ENCODE measurements around the gene CEACAM16. TPM values are rescaled to one million over a fixed set of nuclear protein-coding genes. Genes with fewer than 3 reads are reported as not detected.

The CEACAM16 gene
- total and polyA plus RNA-seq, 9 of the 15 experiments (the other 6 are each of a cell fraction or from before 2014, with no cell fraction given): not detected

GRCh38 chr19:44689290-44690130 is 9.4 kb upstream of the CEACAM16 start (continued):
- no peak for TF ChIP-seq PHF21A (IDR thresholded peaks at IDR 0.05; ENCODE audit: borderline replicate concordance, low read depth)
- TF ChIP-seq ZNF24 (IDR thresholded peaks at IDR 0.05): no peak
- TF ChIP-seq ZFP36 (IDR thresholded peaks at IDR 0.05; ENCODE audit: low read depth, low read length, partially characterized antibody): peak; percentile 94
- TF ChIP-seq ZNF133 (CRISPR knock-in tag; IDR thresholded peaks at IDR 0.05): no peak
- TF ChIP-seq E2F6 (IDR thresholded peaks at IDR 0.05; ENCODE audit: borderline replicate concordance in 1 of 2, extremely low read depth in 1 of 2, insufficient read depth in 1 of 2, insufficient read length in 1 of 2, low read depth in 1 of 2, low read length in 1 of 2, poor library complexity in 1 of 2, severe bottlenecking in 1 of 2): no peak
- TF ChIP-seq HDAC1 (IDR thresholded peaks at IDR 0.05): no peak
- TF ChIP-seq RBM25 (IDR thresholded peaks at IDR 0.05; ENCODE audit: low read depth, low read length, severe bottlenecking): no peak
- TF ChIP-seq SPI1 (IDR thresholded peaks at IDR 0.05; ENCODE audit: borderline replicate concordance, low read depth, low read length): no peak
- TF ChIP-seq E2F3 (CRISPR knock-in tag; IDR thresholded peaks at IDR 0.05): no peak
- peak; percentile 83 to 90 for TF ChIP-seq RAD21 (CRISPR knock-in tag; conservative IDR thresholded peaks at IDR 0.05 in 1 of 2, IDR thresholded peaks at IDR 0.05 in 1 of 2)
- TF ChIP-seq TEAD1 (CRISPR knock-in tag; IDR thresholded peaks at IDR 0.05): no peak
- TF ChIP-seq FOSL1 (tag; conservative IDR thresholded peaks at IDR 0.05): no peak
- TF ChIP-seq STAT5A (IDR thresholded peaks at IDR 0.05; ENCODE audit: borderline replicate concordance, low read length): no peak
- no peak for TF ChIP-seq DPF2 (IDR thresholded peaks at IDR 0.05)
- TF ChIP-seq, protein P1, sequence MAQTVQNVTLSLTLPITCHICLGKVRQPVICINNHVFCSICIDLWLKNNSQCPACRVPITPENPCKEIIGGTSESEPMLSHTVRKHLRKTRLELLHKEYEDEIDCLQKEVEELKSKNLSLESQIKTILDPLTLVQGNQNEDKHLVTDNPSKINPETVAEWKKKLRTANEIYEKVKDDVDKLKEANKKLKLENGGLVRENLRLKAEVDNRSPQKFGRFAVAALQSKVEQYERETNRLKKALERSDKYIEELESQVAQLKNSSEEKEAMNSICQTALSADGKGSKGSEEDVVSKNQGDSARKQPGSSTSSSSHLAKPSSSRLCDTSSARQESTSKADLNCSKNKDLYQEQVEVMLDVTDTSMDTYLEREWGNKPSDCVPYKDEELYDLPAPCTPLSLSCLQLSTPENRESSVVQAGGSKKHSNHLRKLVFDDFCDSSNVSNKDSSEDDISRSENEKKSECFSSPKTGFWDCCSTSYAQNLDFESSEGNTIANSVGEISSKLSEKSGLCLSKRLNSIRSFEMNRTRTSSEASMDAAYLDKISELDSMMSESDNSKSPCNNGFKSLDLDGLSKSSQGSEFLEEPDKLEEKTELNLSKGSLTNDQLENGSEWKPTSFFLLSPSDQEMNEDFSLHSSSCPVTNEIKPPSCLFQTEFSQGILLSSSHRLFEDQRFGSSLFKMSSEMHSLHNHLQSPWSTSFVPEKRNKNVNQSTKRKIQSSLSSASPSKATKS (CRISPR knock-in tag; IDR thresholded peaks at IDR 0.05): no peak
- TF ChIP-seq FUS (optimal IDR thresholded peaks at IDR 0.05; ENCODE audit: low read depth, low read length): no peak
- TF ChIP-seq YBX1 (IDR thresholded peaks at IDR 0.05): no peak
- TF ChIP-seq KDM1A (IDR thresholded peaks at IDR 0.05): peak; percentile 39 to 69; a peak in 3 of 4 replicates
- TF ChIP-seq HEY1 (CRISPR knock-in tag; IDR thresholded peaks at IDR 0.05; ENCODE audit: borderline replicate concordance): no peak
- no peak for TF ChIP-seq NCOA6 (IDR thresholded peaks at IDR 0.05)
- TF ChIP-seq NCOR1 (IDR thresholded peaks at IDR 0.05): no peak
- TF ChIP-seq CREBBP (IDR thresholded peaks at IDR 0.05; ENCODE audit: low read depth, low read length): no peak
- no peak for TF ChIP-seq RBBP5 (IDR thresholded peaks at IDR 0.05; ENCODE audit: borderline replicate concordance, insufficient read depth, low read length, poor library complexity, severe bottlenecking)
- no peak for TF ChIP-seq ZNF280B (CRISPR knock-in tag; IDR thresholded peaks at IDR 0.05)
- TF ChIP-seq ZNF384 (IDR thresholded peaks at IDR 0.05; ENCODE audit: low read depth, low read length): no peak
